Hepatocyte (in vitro differentiated cells): ENCODE measurements around the gene ALG12. TPM values are rescaled to one million over a fixed set of nuclear protein-coding genes. Genes with fewer than 3 reads are reported as not detected.

Experiments
- DNase-seq: peaks from one replicate; pipeline ENCODE4 v3.0.0-alpha.2; 2016; ENCODE audit warnings: low spot score
- H2AFZ ChIP-seq: fragments of 200-600 bp; sonication (generic); 2 replicates; pipeline ENCODE4 v1.6.0; 2016; ENCODE audit warnings: antibody characterized with exemption, mild to moderate bottlenecking
- H3K27ac ChIP-seq: fragments of 200-600 bp; sonication (generic); 2 replicates; pipeline ENCODE4 v1.5.1; 2016; ENCODE audit warnings: mild to moderate bottlenecking
- H3K27me3 ChIP-seq: fragments of 200-600 bp; sonication (generic); 2 replicates; pipeline ENCODE4 v1.6.1; 2016
- H3K36me3 ChIP-seq: fragments of 200-600 bp; sonication (generic); replicated peaks from 2 replicates; pipeline ENCODE4 v1.5.1; 2016; ENCODE audit warnings: low read depth; ENCODE audit not compliant: insufficient read depth
- H3K4me1 ChIP-seq: fragments of 200-600 bp; sonication (generic); 2 replicates; pipeline ENCODE4 v1.5.1; 2016; ENCODE audit warnings: mild to moderate bottlenecking, moderate library complexity; ENCODE audit not compliant: insufficient read depth
- H3K4me2 ChIP-seq: fragments of 200-600 bp; sonication (generic); 2 replicates; pipeline ENCODE4 v1.6.0; 2016
- H3K4me3 ChIP-seq: fragments of 200-600 bp; sonication (generic); 2 replicates; pipeline ENCODE4 v1.5.1; 2016; ENCODE audit warnings: mild to moderate bottlenecking
- H3K79me2 ChIP-seq: fragments of 200-600 bp; sonication (generic); 2 replicates; pipeline ENCODE4 v1.6.0; 2017; ENCODE audit warnings: mild to moderate bottlenecking
- H3K9me2 ChIP-seq: fragments of 200-600 bp; sonication (generic); replicated peaks from 2 replicates; pipeline ENCODE4 v1.6.0; 2017; ENCODE audit warnings: mild to moderate bottlenecking; ENCODE audit not compliant: insufficient read depth
- H3K9me3 ChIP-seq: fragments of 200-600 bp; sonication (generic); 2 replicates; pipeline ENCODE4 v1.5.1; 2016; ENCODE audit warnings: low read depth, mild to moderate bottlenecking
- H4K20me1 ChIP-seq: fragments of 200-600 bp; sonication (generic); 2 replicates; pipeline ENCODE4 v1.6.0; 2016; ENCODE audit warnings: mild to moderate bottlenecking; ENCODE audit not compliant: insufficient read depth, poor library complexity, severe bottlenecking
- EZH2 ChIP-seq: fragments of 200-600 bp; sonication (generic); IDR thresholded peaks from 2 replicates; pipeline ENCODE4 v1.6.1; 2016; ENCODE audit warnings: antibody characterized with exemption, mild to moderate bottlenecking, borderline replicate concordance
- EZH2phosphoT487 ChIP-seq: fragments of 200-600 bp; sonication (generic); IDR thresholded peaks from one replicate; pipeline ENCODE4 v1.6.1; 2018; ENCODE audit warnings: antibody characterized with exemption, mild to moderate bottlenecking, low read depth, moderate library complexity; ENCODE audit not compliant: unreplicated experiment, severe bottlenecking
- WGBS: methylation state at CpG from one replicate; pipeline ENCODE4 v1.1.6; 2016; ENCODE audit warnings: low lambda C conversion rate; ENCODE audit errors: missing lambda C conversion rate; 5-methylcytosine and 5-hydroxymethylcytosine counted together
- polyA plus RNA-seq: library from polyadenylated mRNA; unstranded; fragments of >200 nt; fragmentation: Nextera tagmentation; extraction: Ambion mirVana; gene quantifications from 2 replicates; pipeline ENCODE4 v1.2.1, GENCODE V29; 2016
- total RNA-seq: library from RNA; depleted of rRNA; stranded (reverse); fragments of >200 nt; gene quantifications from 2 replicates; pipeline ENCODE4 v1.2.3, GENCODE V29; 2014
- TF ChIP-seq, protein P1 (sequence below): fragments of 200-600 bp; sonication (generic); IDR thresholded peaks from 2 replicates; pipeline ENCODE4 v1.5.1; 2016; ENCODE audit warnings: antibody characterized with exemption, mild to moderate bottlenecking; ENCODE audit not compliant: poor library complexity

ALG12 gene
- total and polyA plus RNA-seq, 2 experiments from 2014 or later: 30.8 to 69.6 TPM

- Histone ChIP-seq H2AFZ (no peak overlapping the region), H3K9me2 (no peaks in the 10 kb centered on the region), H3K4me3 (no peak overlapping the region), H3K27me3 (no peaks in the 10 kb centered on the region), H3K4me2 (no peak overlapping the region), H3K27ac (peak overlapping the region; percentile 72), H3K79me2 (no peaks in the 10 kb centered on the region), H3K4me1 (peaks cover 25% of the 10 kb centered on the region), H3K36me3 (no peaks in the 10 kb centered on the region), H3K9me3 (no peaks in the 10 kb centered on the region), H4K20me1 (no peaks in the 10 kb centered on the region)
- DNase-seq: no peak
- TF ChIP-seq EZH2phosphoT487 (no peak), EZH2 (no peak)
- TF ChIP-seq, protein P1, sequence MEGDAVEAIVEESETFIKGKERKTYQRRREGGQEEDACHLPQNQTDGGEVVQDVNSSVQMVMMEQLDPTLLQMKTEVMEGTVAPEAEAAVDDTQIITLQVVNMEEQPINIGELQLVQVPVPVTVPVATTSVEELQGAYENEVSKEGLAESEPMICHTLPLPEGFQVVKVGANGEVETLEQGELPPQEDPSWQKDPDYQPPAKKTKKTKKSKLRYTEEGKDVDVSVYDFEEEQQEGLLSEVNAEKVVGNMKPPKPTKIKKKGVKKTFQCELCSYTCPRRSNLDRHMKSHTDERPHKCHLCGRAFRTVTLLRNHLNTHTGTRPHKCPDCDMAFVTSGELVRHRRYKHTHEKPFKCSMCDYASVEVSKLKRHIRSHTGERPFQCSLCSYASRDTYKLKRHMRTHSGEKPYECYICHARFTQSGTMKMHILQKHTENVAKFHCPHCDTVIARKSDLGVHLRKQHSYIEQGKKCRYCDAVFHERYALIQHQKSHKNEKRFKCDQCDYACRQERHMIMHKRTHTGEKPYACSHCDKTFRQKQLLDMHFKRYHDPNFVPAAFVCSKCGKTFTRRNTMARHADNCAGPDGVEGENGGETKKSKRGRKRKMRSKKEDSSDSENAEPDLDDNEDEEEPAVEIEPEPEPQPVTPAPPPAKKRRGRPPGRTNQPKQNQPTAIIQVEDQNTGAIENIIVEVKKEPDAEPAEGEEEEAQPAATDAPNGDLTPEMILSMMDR: no peak
- WGBS: 87% methylated on average over 25 of the region's 25 CpGs
These were observed 25.6 kb upstream of the ALG12 start for GRCh38 chr22:49943771-49944398.

- Histone ChIP-seq H3K36me3 (no peaks in the 10 kb centered on the region), H3K4me1 (peaks cover 20% of the 10 kb centered on the region), H2AFZ (no peak overlapping the region), H3K9me2 (no peaks in the 10 kb centered on the region), H3K27ac (peak overlapping the region; percentile 72), H3K79me2 (no peaks in the 10 kb centered on the region), H3K27me3 (no peaks in the 10 kb centered on the region), H3K9me3 (no peaks in the 10 kb centered on the region), H4K20me1 (no peaks in the 10 kb centered on the region), H3K4me2 (no peak overlapping the region), H3K4me3 (no peak overlapping the region)
- TF ChIP-seq EZH2phosphoT487: no peak
- TF ChIP-seq, protein P1: no peak
- TF ChIP-seq EZH2: no peak
- DNase-seq: no peak
- WGBS: 75% methylated on average over 8 of the region's 11 CpGs
These were observed 25.1 kb upstream of the ALG12 start for GRCh38 chr22:49943405-49943765.

GRCh38 chr22:49942565-49943404 is 24.5 kb upstream of the ALG12 start:
- no peaks in the 10 kb centered on the region for H3K9me2 ChIP-seq
- no peak for TF ChIP-seq EZH2phosphoT487
- TF ChIP-seq, protein P1: no peak
- TF ChIP-seq EZH2: no peak
- no peaks in the 10 kb centered on the region for H3K79me2 ChIP-seq
- no peak overlapping the region for H2AFZ ChIP-seq
- no peaks in the 10 kb centered on the region for H3K36me3 ChIP-seq
- H4K20me1 ChIP-seq: no peaks in the 10 kb centered on the region
- no peak overlapping the region for H3K4me3 ChIP-seq
- no peak overlapping the region for H3K4me2 ChIP-seq
- H3K4me1 ChIP-seq: peaks cover 14% of the 10 kb centered on the region
- H3K27ac ChIP-seq: peak overlapping the region; percentile 72
- no peak for DNase-seq
- no peaks in the 10 kb centered on the region for H3K27me3 ChIP-seq
- H3K9me3 ChIP-seq: no peaks in the 10 kb centered on the region
- 92% methylated on average over 19 of the region's 21 CpGs for WGBS
